Stimulated activated CD4-positive, alpha-beta T cell treated with anti-CD3 and anti-CD28 coated beads, Interleukin-1b, Interleukin-23, amount 100 ng/mL, for 1 hour (primary cell): ENCODE results near the gene POLR2L.

ENCODE experiments used
- DNase-seq, 2 donors: peaks; one replicate each; pipeline ENCODE4 v3.0.0-alpha.2; 2020; ENCODE audit warnings: low read depth in 2 of 2

The POLR2L gene

DNA sequence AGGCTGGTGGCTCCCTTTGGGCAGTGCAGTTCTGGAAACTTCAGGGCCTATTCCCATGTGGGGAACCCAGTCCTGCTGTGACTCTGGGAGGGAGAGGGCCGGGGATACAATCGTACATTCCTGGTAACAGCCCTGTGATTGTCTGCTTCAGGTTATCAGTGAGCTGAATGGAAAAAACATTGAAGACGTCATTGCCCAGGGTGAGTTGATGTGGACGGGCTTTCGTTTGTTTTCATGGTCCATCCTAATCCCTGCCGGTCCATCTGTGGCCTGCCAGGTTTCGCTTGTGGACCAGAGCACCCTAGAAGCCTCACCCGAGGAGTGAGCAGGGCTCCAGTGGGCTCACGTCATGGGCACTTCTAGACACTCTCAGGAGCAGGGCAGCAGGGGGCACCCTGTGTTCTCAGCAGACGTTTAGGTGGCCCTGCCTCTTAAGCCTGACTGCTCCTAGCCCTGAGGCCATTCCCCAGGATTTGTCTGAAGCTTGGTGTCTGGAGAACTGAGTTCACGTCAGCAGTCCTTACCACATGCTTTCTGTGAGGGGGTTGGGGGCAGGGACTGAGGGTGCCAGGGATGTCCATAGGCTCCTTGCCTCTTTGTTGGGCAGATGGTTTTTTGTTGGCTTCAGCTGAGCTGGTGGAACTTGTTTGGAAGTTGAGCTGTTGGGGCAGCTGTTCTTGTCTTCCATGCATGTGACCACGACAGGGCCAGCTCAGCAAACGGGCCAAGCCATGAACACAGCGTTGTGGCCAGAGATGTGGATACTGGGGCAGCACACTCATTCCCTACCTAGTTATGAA lies 30.7 kb downstream of the POLR2L start:
- DNase-seq: no peak

DNA sequence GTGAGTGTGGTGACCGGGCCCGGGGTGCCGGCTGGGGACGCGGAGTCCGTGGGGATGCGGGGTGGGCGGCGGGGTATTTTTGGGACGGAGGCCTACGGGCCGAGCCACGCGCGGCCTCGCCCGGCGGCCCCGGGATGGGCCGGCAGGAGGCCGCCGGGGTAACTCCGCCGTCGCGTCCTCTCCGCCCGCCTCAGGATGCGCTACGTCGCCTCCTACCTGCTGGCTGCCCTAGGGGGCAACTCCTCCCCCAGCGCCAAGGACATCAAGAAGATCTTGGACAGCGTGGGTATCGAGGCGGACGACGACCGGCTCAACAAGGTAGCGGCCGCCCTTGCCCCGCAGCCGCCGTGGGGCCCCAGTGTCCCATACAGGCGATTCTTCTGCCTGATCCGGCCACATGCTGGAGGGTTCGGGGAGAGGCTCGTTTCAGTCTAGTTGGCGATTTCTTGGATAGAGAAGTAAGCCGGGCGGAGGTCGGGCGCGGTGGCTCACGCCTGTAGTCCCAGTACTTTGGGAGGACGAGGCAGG lies 32.2 kb downstream of the POLR2L start:
- DNase-seq: no peak

DNA sequence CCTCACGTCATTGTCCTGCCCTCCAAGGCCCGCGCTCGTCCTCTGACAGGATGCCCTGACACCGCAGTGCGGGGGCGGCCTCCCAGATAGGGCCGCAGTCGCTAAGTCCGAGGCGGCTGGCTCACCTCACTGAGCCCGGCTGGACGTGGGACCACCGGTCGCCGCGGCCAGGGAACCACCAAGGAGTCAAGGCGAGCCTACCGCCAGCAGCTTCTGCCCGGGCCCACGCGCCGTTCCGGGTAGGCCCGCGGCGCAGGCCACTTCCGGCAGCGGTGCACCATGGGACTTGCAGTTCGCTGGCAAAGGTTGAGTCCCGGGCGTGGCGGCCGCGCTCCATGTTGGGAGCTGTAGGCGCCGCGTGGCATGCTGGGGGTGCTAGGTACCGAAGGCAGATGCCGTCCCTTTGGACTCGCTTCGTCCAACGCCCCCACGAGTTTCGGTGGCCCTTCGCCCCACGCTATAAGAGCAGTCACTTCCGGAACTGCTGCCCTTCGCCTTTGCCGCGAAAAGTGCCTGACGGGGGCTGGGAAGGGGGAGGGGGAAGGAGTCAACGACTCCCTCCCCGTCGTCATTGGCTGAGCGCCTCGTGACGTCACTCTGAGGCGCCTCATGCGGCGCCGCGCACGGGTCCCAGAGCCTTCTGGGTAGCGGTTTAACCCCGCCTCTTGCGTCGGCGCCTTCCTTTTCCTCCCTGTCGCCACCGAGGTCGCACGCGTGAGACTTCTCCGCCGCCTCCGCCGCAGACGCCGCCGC lies 32.9 kb downstream of the POLR2L start, which contains the start of gene RPLP2:
Gene RPLP2, plus strand, starts transcription at position 681 of the 753 bp plus-strand sequence. CDS start 268 bp downstream, outside the sequence.
- peak; percentile 91 to 96 for DNase-seq

DNA sequence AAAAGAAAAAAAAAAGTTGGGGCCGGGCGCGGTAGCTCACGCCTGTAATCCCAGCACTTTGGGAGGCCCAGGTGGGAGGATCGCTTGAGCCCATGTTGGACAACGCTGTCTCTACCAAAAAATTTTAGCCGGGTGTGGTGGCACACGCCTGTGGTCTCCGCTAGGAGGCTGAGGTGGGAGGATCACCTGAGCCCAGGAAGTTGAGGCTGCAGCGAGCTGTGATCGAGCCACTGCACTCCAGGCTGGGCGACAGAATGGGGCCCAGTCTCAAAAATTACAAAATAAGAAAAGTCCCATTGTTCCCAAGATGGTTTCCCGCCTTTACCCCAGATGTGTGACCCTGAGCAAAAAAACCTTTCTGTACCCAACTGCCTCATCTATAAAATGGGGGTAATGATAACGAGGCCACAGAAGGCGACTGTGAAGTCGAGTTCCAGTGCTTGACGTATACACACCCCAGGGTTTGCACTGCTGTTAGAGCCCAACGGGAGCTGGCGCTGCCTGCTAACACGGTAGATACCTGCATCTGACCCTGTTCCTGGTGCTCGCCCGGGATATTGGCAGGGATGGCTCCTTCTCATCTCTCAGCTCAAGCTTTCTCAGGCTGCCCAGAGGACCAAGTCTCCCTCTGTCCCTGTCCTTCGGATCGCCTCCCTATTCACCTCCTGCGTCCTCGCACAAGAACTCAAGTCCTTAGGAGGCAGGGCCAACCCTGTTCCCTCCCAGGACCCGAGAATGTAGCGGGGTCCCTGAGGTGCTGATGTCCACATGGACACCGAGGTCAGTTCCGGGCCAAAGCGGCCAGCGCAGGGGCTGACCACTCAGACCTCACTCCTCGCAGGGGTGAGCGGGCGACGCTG lies 33.7 kb downstream of the POLR2L start:
- DNase-seq: no peak

DNA sequence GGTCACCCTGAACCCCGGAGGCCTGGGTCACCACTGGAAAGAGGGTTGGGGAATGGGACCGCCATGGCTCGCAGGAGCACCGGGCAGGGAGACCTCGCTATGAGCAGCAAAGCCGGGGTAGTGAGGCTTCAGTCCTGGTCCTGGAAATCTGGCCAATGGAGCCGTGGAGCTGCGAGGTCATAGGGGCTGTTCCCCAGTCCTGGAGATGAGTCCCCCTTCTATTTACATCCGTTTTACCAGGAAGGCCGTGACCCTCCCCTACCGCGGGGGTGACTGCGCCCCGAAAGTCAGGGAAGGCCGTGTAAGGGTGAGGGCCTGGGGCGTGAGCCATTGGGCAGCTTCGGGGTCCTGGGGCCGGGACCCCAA lies 37.7 kb downstream of the POLR2L start:
- DNase-seq: no peak

DNA sequence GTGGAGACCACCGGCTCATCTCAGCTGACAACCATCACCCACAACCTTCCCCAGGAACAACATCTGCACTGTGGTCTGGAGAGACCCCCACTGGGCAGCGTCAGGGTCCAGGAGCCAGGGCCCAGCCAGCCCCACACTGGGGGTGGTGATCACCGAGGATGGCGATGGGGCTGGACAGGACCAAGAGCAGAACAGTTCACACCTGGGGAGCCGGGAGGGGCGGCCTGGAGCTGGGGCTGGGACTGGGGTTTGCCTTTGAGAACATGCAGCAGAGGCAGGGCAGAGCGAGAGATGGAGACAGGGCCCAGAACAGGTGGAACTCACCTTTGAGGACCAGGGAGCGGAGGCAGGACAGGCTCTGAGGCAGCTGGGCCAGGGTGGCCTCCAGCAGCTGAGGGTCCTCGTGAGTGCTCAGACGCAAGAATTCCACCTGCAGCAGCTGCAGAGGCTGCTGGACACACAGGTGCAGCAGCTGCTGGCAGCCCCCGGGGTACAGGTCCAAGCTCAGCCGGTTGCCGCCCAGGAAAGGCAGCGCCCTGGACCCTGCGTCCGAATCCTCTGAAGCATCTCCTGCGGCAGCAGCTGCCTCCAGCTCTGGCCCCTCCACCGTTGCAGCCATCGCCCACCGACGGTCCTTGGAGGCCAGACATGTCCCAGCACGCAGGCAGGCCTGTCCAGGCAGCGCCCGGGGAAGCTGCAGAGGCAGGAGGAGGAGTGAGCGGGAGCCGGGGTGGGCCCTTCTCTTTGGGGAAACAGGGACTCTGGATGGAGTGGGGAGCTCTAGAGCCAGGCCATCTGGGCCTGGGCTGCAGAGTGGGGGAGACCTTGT lies 38.3 kb downstream of the POLR2L start:
- no peak for DNase-seq

DNA sequence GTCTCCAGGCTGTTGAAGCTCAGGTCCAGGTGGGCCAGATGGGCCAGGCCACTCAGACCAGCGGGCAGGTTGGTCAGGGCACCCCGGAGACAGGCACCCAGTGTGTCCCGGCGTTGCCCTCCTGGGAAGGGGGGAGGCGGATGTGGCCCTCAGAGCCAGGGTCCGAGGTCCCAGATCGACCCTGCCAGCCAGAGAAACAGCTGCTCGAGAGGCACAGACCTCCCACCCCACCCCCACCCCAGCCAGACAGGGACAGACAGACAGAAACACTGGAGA lies 38.9 kb downstream of the POLR2L start:
- DNase-seq: no peak

DNA sequence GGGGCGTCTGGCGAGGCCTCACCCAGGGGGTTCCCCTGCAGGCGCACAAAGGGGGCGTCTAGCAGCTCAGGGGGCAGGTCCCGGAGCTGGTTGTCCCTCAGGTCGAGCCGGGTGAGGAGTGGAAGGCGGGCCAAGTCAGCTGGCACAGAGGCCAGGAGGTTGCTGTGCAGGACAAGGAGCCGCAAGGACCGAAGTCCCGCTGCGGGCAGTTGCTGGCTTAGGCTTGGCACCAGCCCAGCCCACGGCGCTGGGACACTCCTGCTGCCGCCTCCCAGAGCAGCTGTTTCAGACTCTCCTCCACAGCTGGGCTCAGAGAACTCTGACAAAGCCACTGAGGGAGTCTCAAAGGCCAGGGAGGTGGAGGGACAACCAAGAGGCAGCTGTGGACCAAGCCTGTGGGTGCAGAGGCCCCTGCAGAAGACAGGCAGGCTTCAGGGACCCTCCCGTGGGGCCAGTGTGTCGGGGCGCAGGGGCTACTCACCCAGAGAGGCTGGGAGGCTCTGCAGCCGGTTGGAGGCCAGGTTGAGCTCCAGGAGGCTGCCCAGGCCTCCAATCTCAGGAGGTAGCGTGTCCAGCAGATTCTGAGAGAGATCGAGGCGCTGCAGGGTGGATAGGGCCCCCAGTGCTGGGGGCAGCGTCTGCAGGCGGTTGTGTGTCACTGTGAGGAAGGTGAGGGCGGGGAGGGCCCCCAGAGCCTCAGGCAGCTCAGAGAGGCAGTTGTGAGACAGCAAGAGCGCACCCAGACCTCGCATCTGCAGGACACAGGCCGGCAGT lies 39.4 kb downstream of the POLR2L start:
- no peak for DNase-seq

DNA sequence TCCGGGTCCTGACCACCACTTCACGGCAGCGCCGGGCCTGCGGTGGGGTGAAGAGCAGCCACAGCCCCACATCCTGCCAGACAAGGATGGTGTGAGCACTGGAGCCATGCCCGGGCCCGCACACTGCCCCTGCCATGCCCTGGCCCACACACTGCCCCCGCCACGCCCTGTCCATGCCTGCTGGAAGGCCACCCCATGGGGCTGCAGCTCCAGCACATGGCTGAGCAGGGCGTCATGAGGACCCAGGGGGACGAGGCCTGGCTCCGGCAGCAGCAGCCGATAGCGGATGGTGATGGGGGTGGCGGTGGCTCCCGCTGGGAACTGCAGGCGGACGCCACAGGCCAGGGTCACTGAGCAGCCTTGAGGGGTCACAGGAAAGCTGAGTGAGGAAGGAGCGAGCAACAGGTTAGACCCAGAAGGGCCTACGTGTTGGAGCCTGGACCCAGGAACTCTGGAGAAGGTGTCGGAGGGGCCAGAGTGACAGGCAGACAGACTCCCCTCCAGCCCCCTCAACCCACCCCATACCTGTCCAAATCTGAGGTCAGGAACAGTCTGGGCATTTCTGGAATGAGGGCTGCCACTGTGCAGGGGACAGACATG lies 40.2 kb downstream of the POLR2L start:
- DNase-seq: no peak

DNA sequence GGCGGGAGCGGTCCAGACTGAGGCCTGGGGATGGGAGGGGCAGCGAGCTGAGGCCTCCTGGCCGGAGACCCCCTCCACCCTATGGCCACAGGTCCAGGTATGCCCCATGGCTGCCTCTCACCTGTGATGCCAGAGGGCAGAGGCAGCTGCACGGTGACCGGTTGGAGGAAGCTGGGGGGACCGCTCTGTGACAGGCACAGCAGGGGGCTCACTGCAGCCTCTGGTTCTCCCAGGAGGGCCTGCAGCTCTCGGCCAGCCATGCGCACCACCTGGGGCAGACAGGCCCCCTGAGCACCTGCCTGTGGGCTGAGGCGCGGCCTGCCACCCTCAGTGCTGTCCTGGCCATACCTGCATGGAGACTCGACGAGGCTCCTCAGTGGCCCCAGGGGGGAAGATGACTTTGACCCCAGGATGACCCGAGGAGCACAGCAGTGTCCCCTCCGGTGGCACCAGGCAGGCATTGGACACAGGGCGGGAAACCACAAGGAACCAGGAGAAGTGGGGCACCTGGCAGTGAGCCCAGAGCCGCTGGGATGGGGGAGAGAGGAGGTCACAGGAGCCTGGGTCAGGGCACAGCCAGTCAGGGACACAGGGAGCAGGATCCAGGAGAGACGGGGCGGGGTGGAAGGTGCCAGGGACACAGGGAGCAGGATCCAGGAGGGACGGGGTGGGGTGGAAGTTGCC lies 41.1 kb downstream of the POLR2L start:
- DNase-seq: no peak

DNA sequence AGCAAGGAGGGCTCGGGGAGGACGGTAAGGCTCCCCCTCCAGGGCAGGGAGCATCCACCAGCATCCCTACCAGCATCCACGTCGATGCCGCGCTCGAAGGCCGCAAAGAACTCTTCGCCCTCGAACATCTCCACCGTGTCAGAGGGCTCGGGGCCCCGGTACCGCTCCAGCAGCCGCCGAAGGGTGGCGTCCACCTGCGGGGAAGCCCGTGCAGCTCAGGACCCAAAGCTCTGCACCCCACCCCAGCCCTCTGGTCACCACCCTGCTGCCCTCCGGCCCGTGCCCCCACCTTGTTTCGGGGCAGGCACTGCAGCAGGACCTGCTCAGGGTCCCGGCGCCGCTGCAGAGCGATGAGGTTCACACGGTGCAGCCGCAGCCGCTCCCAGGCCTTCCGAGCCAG lies 41.9 kb downstream of the POLR2L start:
- DNase-seq: no peak

DNA sequence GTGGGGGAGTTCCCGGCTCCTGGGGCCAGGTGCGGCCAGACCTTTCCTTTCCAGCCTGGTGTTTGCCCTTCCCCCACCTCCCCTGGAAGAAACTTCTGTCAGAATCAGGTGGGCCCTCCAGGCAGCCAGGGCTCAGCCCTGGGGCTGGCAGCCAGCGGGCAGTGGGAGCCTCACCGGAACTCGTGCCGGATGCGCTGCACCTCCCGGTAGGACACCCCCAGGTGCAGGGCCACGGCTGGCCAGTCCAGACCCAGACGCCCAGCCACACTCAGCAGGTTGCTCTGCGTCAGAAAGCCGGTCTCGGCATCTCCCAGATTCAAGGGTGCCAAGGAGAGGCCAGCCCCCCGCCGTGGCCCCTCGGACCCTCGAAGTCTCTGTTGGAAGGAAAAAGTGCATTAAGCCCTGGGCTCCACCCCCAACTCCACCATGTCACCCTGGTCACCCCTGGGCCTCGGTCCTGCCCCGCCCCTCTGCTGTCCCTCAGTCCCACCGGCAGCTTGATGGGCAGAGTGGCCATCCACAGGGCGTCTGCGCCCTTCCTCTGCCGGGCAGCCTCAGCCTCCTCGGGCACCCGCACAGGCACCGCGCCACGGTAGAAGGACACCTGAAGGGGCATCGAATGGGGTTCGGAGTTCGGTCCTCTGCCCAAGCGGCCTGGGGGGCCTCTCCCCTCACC lies 42.5 kb downstream of the POLR2L start:
- no peak for DNase-seq

DNA sequence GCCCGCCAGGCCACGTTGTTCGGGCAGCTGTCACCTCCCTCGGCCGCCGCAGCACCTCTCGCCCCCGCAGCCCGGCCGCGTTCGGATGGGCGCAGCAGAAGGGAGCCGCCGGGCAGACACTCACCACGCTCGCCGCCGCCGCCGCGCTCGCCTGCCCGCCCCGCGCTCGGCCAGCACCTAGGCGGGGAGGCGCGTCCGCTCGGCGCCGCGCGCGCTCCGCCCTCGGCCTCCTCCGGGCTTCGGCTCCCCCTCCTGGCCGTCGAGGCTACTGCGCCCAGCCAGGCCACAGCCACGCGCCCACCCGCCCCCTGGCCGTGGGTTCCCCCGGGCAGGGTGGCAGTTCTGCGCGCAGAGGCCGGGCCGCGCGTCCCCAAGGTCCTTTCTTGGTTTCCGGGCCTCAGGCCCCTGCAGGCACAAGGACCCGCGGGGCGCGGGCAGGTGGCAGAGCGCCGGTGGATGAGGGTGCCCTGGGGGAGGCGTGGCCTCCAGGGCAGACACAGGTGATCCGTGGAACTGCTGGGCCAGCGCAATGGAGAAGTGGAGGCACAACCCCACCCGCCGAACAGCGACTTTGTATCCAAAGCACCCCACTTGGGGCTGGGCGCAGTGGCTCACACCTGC lies 44.1 kb downstream of the POLR2L start, which contains the start of gene SLC25A22:
Gene SLC25A22, minus strand, starts transcription at position 189 of the 621 bp plus-strand sequence. CDS start 3,275 bp downstream, outside the sequence.
- peak; percentile 53 to 78 for DNase-seq

DNA sequence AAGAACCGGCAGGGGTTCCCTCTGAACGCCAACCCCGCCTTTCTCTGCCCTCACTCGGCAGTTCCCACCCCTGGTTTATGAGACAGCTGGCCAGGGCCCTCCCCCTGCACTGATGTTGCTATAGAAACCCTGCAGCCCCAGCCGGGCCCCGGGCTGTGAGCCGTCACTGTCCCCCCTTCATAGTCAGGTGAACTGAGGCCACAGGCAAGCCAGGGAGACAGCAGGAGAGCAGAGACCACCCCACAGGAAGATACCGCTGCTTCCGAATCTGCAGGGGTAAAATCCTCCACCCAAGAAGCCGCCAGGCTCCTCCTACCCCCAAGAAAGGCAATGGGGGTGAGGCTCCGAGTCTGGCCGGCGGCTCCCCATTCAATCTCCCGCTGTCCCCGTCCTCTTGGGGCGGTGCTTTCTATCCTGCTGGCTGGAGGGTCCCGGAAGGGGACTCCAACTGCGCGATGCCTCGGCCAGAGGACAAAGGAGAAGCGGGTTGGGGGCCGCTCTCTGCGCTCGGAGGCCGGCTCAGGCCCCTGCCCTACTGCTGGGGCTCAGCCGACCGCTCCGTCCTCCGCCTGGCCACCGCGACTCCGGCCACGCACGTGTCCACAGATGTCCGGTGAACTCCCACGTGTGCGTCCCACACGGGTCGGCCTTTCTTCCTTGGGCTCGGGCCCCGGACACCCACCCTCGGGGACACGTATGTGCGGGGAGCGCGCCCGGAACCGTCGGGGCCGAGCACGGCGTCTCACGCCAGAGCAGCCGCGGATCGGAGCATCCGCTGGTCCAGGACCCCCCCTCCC lies 44.8 kb downstream of the POLR2L start:
- DNase-seq: no peak

DNA sequence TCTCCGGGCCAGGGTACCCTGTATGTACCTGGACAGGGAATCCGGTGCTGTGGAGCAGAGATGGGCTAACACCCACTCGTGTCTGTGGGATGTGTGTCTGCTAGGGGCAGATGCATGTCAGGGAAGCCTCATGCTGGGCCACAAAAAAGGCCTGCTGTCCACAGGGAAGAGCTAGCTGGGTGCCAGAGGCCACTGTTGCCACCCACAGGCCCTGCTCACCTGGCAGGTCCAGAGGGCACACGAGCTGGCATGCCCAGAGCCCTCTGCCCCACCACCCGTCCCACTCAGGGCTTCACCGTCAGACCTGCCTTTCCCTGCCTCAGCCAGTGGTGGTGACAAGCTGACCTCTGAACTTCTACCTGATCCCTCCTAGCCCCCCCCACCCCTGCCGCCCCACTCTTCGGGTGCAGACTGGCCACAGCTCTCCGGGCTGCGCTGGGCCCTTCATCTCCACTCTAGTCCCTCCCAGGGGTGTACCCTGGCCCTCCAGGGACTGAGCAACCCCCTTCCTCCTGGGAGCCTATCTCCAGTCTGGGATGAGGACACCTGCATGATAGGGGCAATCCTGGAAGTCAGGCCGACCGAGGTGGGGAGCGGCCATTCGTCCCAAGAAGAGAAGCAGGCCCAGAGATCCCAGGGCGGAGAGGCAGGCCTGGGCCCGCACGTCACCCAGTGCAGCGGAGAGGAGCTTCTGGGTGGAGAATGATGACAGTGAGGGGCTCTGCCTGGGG lies 45.6 kb downstream of the POLR2L start:
- DNase-seq: no peak

DNA sequence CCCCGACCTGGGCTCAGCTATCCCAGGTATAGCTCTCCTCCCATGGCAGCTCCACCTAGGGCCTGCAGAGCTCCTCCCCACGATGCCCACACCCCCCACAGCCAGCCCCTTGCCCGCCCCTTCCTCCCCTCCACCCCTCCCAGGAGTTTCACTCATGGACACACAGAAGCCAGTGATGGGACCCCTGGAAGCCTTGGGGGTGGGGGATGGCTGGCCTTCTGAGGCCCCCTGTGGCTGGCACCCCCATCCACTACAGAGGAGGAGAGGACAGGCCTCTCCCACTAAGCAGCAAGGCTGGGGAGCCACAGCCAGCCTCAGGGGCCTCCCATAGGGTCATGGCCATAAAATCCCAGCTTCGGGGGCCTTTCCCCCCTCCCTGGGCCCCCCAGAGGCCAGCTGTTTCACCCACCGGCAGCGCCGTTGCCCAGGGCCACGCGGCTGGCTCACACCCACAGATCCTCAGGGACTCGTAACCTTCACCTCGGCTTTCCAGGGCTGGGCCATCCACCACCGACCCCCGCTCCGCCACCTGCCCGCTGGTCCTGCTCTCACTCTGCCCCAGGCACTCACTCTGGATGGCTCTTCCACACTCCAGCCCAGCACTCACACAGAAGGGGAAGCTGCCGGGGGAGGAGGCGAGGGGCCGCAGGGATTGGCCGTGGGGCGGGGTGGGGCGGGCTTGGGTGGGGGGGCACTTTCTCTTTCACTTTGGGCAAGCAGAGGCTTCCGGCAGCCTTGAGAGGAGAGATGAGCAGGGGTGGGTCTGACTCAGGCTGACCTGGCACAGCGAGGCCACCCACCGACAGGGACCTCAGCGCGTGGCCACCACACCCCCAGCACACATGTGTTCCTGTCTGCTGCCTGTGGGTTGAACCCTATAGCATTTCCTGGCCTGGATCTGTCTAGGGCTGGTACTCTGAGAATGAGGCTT lies 46.4 kb downstream of the POLR2L start:
- peak; percentile 39 to 55 for DNase-seq
